ENCODE data around the gene USP22. TPM values are rescaled to one million over a fixed set of nuclear protein-coding genes. Genes with fewer than 3 reads are reported as not detected.

USP22 gene
- total and polyA plus RNA-seq, 4 donors = 33.3 to 180 (median 112) TPM

- Histone ChIP-seq H3K4me3 (no peak overlapping the region), H3K9me3 (ENCODE audit: control insufficient read depth in 4 of 4, insufficient read depth in 3 of 4, low read length in 3 of 4) (no peaks in the 10 kb centered on the region), H3K4me1 (ENCODE audit: control insufficient read depth in 5 of 5, insufficient read depth in 5 of 5, low read length in 5 of 5) (peaks cover 0 to 4% (median 0%) of the 10 kb centered on the region in 5 donors), H3K27ac (ENCODE audit: low read depth in 1 of 2, low read length in 1 of 2) (no peak overlapping the region), H3K36me3 (ENCODE audit: control insufficient read depth in 4 of 4, insufficient read depth in 4 of 4, low read length in 4 of 4) (no peaks in the 10 kb centered on the region), H3K9ac (ENCODE audit: insufficient read depth in 1 of 2, low read length in 2 of 2) (no peak overlapping the region), H3K27me3 (ENCODE audit: control insufficient read depth in 3 of 3, insufficient read depth in 3 of 3, low read length in 2 of 3) (peaks cover 0 to 2% (median 0%) of the 10 kb centered on the region in 3 donors)
- 67 to 88% methylated on average over 7 of the region's 7 CpGs for WGBS, 2 donors
- no peak for DNase-seq
- no peak for TF ChIP-seq CTCF (IDR thresholded peaks at IDR 0.05; ENCODE audit: control extremely low read depth, extremely low read depth)
- ATAC-seq (ENCODE audit: insufficient read depth, low FRiP score) = no peak
These were observed 36.4 kb upstream of the USP22 start for GRCh38 chr17:21079196-21079595.

- DNase-seq = peak in 1 of 3 donors; percentile 12
- TF ChIP-seq CTCF (IDR thresholded peaks at IDR 0.05; ENCODE audit: control extremely low read depth, extremely low read depth) = no peak
- Histone ChIP-seq H3K27ac (ENCODE audit: low read depth in 1 of 2, low read length in 1 of 2) (no peak overlapping the region), H3K27me3 (ENCODE audit: control insufficient read depth in 3 of 3, insufficient read depth in 3 of 3, low read length in 2 of 3) (peaks cover 0 to 2% (median 0%) of the 10 kb centered on the region in 3 donors), H3K4me1 (ENCODE audit: control insufficient read depth in 5 of 5, insufficient read depth in 5 of 5, low read length in 5 of 5) (peaks cover 0 to 4% (median 0%) of the 10 kb centered on the region in 5 donors), H3K9ac (ENCODE audit: insufficient read depth in 1 of 2, low read length in 2 of 2) (no peak overlapping the region), H3K4me3 (no peak overlapping the region), H3K36me3 (ENCODE audit: control insufficient read depth in 4 of 4, insufficient read depth in 4 of 4, low read length in 4 of 4) (no peaks in the 10 kb centered on the region), H3K9me3 (ENCODE audit: control insufficient read depth in 4 of 4, insufficient read depth in 3 of 4, low read length in 3 of 4) (no peaks in the 10 kb centered on the region)
- no peak for ATAC-seq (ENCODE audit: insufficient read depth, low FRiP score)
- 53 to 60% methylated on average over 11 of the region's 11 CpGs for WGBS, 2 donors
These were observed 35.4 kb upstream of the USP22 start for GRCh38 chr17:21078016-21078780.

GRCh38 chr17:21077281-21077680 lies 34.5 kb upstream of the USP22 start:
- 93 to 95% methylated on average over 2 of the region's 2 CpGs for WGBS, 2 donors
- DNase-seq (no peak), ATAC-seq (ENCODE audit: insufficient read depth, low FRiP score) (no peak)
- TF ChIP-seq CTCF (IDR thresholded peaks at IDR 0.05; ENCODE audit: control extremely low read depth, extremely low read depth) = no peak
- no peak overlapping the region for H3K27ac ChIP-seq (ENCODE audit: low read depth in 1 of 2, low read length in 1 of 2)
- H3K9ac ChIP-seq (ENCODE audit: insufficient read depth in 1 of 2, low read length in 2 of 2) = no peak overlapping the region
- peaks cover 0 to 4% (median 0%) of the 10 kb centered on the region in 5 donors for H3K4me1 ChIP-seq (ENCODE audit: control insufficient read depth in 5 of 5, insufficient read depth in 5 of 5, low read length in 5 of 5)
- no peaks in the 10 kb centered on the region for H3K27me3 ChIP-seq (ENCODE audit: control insufficient read depth in 3 of 3, insufficient read depth in 3 of 3, low read length in 2 of 3)
- H3K4me3 ChIP-seq = no peak overlapping the region
- no peaks in the 10 kb centered on the region for H3K36me3 ChIP-seq (ENCODE audit: control insufficient read depth in 4 of 4, insufficient read depth in 4 of 4, low read length in 4 of 4)
- no peaks in the 10 kb centered on the region for H3K9me3 ChIP-seq (ENCODE audit: control insufficient read depth in 4 of 4, insufficient read depth in 3 of 4, low read length in 3 of 4)
